ENCODE data around the gene IL10RB.

GRCh38 chr21:33236013-33236686 lies 30.0 kb upstream of the IL10RB start:
- TF ChIP-seq POLR2AphosphoS5 (IDR thresholded peaks at IDR 0.05), result no peak
- TF ChIP-seq CTCF (IDR thresholded peaks at IDR 0.05), result no peak
- TF ChIP-seq POLR2A (IDR thresholded peaks at IDR 0.05), result no peak

Measured in breast epithelium (tissue), 3 donors.